ENCODE measurements around the gene ITCH. TPM values are rescaled to one million over a fixed set of nuclear protein-coding genes. Genes with fewer than 3 reads are reported as not detected.
"Not testable (repeated sequence)": the region's sequence is repeated elsewhere in the genome, so short reads cannot be mapped to it uniquely, and the experiment has no call there.

The ITCH gene
- total RNA-seq, 1 experiment from 2014 or later = 63.9 TPM

- intact Hi-C loops (cut with micrococcal nuclease; ENCODE audit: unreplicated experiment); H3K4me1 ChIP-seq (ENCODE audit: control insufficient read depth, insufficient read depth, low read length); ATAC-seq; H3K27ac ChIP-seq (ENCODE audit: low read length); POLR2A ChIA-PET; H3K4me3 ChIP-seq (ENCODE audit: low read depth in 2 of 2, low read length in 2 of 2); BruUV-seq (replicated peaks); H3K9me3 ChIP-seq (ENCODE audit: control insufficient read depth, insufficient read depth, low read depth, low read length); H3K27me3 ChIP-seq (ENCODE audit: control insufficient read depth, insufficient read depth, low read length); H3K36me3 ChIP-seq (ENCODE audit: control insufficient read depth, insufficient read depth, low read length); DNase-seq (ENCODE audit: low read depth, low spot score); in situ Hi-C loops (cut with HindIII; ENCODE audit: low pct_unique_long_range_greater_than_20kb, low sequenced_read_pairs): not testable (repeated sequence)
- CTCF ChIA-PET = interaction anchor here (0.6 kb wide), 1 partner anchor 37 kb away, joined by 3 read pairs; no protein-coding TSS in a partner anchor
Observed at GRCh38 chr20:34341199-34341598, 21.9 kb upstream of the ITCH start.

DNA sequence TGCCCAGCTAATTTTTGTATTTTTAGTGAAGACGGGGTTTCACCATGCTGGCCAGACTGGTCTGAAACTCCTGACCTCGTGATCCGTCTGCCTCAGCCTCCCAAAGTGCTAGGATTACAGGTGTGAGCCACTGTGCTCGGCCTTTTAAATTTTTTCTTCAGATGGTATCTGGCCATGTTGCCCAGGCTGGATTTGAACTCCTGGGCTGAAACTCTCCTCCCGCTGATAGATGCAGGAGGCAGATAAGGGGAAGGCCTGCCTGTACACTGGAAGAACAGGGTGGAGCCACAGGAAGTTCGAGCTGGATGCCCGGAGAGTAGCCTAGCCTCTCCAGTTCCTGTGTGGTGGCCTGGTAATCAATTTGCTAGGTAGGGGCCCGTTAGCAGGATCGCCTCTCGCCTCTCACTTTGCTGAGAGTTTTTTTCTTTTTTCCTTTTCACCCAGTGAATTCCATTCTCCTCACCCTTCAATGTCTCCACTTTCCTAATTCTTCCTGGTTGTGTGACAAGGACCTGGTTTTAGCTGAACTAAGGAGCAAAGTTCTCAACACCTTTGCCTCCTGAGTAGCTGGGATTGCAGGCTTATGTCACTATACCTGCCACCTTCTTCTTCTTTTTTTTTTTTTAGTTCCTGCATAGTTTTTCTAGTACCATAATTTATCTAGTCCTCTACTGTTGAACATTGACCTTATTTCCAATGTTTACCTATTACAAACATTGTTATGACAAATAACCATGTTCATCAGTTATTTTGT lies 19.4 kb upstream of the ITCH start:
- TF ChIP-seq, protein P1, sequence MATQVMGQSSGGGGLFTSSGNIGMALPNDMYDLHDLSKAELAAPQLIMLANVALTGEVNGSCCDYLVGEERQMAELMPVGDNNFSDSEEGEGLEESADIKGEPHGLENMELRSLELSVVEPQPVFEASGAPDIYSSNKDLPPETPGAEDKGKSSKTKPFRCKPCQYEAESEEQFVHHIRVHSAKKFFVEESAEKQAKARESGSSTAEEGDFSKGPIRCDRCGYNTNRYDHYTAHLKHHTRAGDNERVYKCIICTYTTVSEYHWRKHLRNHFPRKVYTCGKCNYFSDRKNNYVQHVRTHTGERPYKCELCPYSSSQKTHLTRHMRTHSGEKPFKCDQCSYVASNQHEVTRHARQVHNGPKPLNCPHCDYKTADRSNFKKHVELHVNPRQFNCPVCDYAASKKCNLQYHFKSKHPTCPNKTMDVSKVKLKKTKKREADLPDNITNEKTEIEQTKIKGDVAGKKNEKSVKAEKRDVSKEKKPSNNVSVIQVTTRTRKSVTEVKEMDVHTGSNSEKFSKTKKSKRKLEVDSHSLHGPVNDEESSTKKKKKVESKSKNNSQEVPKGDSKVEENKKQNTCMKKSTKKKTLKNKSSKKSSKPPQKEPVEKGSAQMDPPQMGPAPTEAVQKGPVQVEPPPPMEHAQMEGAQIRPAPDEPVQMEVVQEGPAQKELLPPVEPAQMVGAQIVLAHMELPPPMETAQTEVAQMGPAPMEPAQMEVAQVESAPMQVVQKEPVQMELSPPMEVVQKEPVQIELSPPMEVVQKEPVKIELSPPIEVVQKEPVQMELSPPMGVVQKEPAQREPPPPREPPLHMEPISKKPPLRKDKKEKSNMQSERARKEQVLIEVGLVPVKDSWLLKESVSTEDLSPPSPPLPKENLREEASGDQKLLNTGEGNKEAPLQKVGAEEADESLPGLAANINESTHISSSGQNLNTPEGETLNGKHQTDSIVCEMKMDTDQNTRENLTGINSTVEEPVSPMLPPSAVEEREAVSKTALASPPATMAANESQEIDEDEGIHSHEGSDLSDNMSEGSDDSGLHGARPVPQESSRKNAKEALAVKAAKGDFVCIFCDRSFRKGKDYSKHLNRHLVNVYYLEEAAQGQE (IDR thresholded peaks at IDR 0.05; ENCODE audit: insufficient read depth in 1 of 2, low read depth in 2 of 2, low read length in 1 of 2) = no peak
- TF ChIP-seq TCF7L2 (IDR thresholded peaks at IDR 0.05; ENCODE audit: low read depth, low read length) (no peak), SIN3A (IDR thresholded peaks at IDR 0.05; ENCODE audit: borderline replicate concordance, insufficient read depth, low read depth, low read length) (no peak), POLR2AphosphoS5 (IDR thresholded peaks at IDR 0.05; ENCODE audit: low read depth, low read length) (no peak)
- TF ChIP-seq, protein P2, sequence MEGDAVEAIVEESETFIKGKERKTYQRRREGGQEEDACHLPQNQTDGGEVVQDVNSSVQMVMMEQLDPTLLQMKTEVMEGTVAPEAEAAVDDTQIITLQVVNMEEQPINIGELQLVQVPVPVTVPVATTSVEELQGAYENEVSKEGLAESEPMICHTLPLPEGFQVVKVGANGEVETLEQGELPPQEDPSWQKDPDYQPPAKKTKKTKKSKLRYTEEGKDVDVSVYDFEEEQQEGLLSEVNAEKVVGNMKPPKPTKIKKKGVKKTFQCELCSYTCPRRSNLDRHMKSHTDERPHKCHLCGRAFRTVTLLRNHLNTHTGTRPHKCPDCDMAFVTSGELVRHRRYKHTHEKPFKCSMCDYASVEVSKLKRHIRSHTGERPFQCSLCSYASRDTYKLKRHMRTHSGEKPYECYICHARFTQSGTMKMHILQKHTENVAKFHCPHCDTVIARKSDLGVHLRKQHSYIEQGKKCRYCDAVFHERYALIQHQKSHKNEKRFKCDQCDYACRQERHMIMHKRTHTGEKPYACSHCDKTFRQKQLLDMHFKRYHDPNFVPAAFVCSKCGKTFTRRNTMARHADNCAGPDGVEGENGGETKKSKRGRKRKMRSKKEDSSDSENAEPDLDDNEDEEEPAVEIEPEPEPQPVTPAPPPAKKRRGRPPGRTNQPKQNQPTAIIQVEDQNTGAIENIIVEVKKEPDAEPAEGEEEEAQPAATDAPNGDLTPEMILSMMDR (IDR thresholded peaks at IDR 0.05) = no peak
- ATAC-seq (no peak), DNase-seq (ENCODE audit: low read depth, low spot score) (no peak)
- H3K4me3 ChIP-seq (ENCODE audit: low read depth in 2 of 2, low read length in 2 of 2) = no peak overlapping the region
- H3K36me3 ChIP-seq (ENCODE audit: control insufficient read depth, insufficient read depth, low read length) = no peaks in the 10 kb centered on the region
- intact Hi-C loops (cut with micrococcal nuclease; ENCODE audit: unreplicated experiment) = no loop called here
- POLR2A ChIA-PET = interaction anchor here (0.5 to 0.6 kb wide), 2 partner anchors 41 to 96 kb away, joined by 3 to 4 read pairs; partner anchors contain the start of gene AHCY
- in situ Hi-C loops (cut with HindIII; ENCODE audit: low pct_unique_long_range_greater_than_20kb, low sequenced_read_pairs) = no loop called here
- no peaks in the 10 kb centered on the region for H3K9me3 ChIP-seq (ENCODE audit: control insufficient read depth, insufficient read depth, low read depth, low read length)
- BruUV-seq (replicated peaks) = no TSS peak
- no peaks in the 10 kb centered on the region for H3K4me1 ChIP-seq (ENCODE audit: control insufficient read depth, insufficient read depth, low read length)
- no peaks in the 10 kb centered on the region for H3K27me3 ChIP-seq (ENCODE audit: control insufficient read depth, insufficient read depth, low read length)
- no peak overlapping the region for H3K27ac ChIP-seq (ENCODE audit: low read length)
- CTCF ChIA-PET = no interaction called here

DNA sequence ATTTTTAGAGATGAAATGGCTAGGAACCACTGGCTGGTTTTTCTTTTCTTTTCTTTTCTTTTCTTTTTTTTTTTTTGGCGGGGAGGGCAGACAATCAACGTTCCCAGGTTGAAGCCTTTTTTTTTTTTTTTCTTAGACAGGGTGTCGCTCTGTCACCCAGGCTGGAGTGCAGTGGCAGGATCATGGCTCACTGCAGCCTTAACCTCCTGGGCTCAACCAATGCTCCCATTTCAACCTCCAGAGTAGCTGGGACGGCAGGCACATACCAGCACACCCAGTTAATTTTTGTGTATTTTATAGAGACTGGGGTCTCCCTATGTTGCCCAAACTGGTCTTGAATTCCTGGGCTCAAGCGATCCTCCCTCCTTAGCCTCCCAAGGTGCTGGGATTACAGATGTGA lies 18.8 kb upstream of the ITCH start:
- no TSS peak for BruUV-seq (replicated peaks)
- CTCF ChIA-PET = no interaction called here

More for the DNA sequence above, 18.8 kb upstream of the ITCH start:
- Histone ChIP-seq H3K9me3 (ENCODE audit: control insufficient read depth, insufficient read depth, low read depth, low read length) (no peaks in the 10 kb centered on the region), H3K27me3 (ENCODE audit: control insufficient read depth, insufficient read depth, low read length) (no peaks in the 10 kb centered on the region), H3K36me3 (ENCODE audit: control insufficient read depth, insufficient read depth, low read length) (no peaks in the 10 kb centered on the region), H3K4me1 (ENCODE audit: control insufficient read depth, insufficient read depth, low read length) (no peaks in the 10 kb centered on the region), H3K27ac (ENCODE audit: low read length) (no peak overlapping the region), H3K4me3 (ENCODE audit: low read depth in 2 of 2, low read length in 2 of 2) (no peak overlapping the region)
- POLR2A ChIA-PET = interaction anchor here (0.5 to 0.6 kb wide), 2 partner anchors 41 to 97 kb away, joined by 3 to 4 read pairs; partner anchors contain the start of gene AHCY
- in situ Hi-C loops (cut with HindIII; ENCODE audit: low pct_unique_long_range_greater_than_20kb, low sequenced_read_pairs) = no loop called here
- DNase-seq (ENCODE audit: low read depth, low spot score) = no peak
- TF ChIP-seq POLR2AphosphoS5 (IDR thresholded peaks at IDR 0.05; ENCODE audit: low read depth, low read length) = no peak
- TF ChIP-seq, protein P2 (IDR thresholded peaks at IDR 0.05) = no peak
- TF ChIP-seq, protein P1 (IDR thresholded peaks at IDR 0.05; ENCODE audit: insufficient read depth in 1 of 2, low read depth in 2 of 2, low read length in 1 of 2) = no peak
- no peak for TF ChIP-seq TCF7L2 (IDR thresholded peaks at IDR 0.05; ENCODE audit: low read depth, low read length)
- TF ChIP-seq SIN3A (IDR thresholded peaks at IDR 0.05; ENCODE audit: borderline replicate concordance, insufficient read depth, low read depth, low read length) = no peak
- ATAC-seq = no peak
- intact Hi-C loops (cut with micrococcal nuclease; ENCODE audit: unreplicated experiment) = no loop called here
